ENCODE results near the gene WWOX.

DNA sequence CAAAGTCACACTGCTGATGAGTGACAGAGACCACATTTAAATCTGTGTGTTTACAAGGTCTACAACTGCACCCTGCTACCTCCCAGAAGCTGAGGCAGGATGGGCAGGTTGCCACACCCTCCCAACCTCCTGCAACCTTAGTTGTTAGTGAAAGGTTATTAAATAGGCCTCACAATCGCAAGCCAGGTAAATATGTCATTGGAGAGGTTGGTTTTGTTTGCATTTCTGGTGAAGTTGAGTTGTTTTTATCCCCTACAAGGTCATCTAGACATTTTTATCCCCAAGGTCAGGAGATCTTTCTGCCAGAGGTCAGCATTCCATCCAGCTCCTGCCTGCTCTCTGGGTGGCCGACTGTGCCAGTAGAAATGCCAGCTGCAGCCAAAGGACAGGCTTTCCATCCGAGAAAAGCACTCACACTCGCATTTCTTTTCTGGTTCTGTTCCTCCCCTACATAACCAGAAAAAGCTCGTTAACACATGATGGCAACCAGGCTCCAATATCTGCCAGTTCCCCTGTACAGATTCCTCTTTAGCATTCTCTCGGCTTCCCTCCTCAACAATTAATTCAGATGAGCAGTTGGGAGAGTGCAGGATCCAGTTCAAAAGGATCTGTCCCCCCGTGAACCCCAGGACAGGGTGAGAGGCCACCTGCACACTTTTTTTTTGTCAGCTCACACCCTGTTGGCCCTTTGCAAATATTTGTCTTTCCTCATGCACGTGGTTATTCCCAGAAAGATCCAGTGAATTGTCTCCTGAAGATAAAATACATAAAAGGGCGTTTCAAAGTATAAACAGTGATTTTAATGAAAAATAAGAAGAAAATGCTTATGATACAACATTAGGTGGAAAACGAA, 938.3 kb downstream of the WWOX start:
- TF ChIP-seq, protein P1, sequence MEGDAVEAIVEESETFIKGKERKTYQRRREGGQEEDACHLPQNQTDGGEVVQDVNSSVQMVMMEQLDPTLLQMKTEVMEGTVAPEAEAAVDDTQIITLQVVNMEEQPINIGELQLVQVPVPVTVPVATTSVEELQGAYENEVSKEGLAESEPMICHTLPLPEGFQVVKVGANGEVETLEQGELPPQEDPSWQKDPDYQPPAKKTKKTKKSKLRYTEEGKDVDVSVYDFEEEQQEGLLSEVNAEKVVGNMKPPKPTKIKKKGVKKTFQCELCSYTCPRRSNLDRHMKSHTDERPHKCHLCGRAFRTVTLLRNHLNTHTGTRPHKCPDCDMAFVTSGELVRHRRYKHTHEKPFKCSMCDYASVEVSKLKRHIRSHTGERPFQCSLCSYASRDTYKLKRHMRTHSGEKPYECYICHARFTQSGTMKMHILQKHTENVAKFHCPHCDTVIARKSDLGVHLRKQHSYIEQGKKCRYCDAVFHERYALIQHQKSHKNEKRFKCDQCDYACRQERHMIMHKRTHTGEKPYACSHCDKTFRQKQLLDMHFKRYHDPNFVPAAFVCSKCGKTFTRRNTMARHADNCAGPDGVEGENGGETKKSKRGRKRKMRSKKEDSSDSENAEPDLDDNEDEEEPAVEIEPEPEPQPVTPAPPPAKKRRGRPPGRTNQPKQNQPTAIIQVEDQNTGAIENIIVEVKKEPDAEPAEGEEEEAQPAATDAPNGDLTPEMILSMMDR (IDR thresholded peaks at IDR 0.05), result no peak
- no peak for TF ChIP-seq POLR2AphosphoS5 (IDR thresholded peaks at IDR 0.05)

Data from gastroesophageal sphincter (tissue), 3 donors.